ENCODE results near the gene THOC6. TPM values are rescaled to one million over a fixed set of nuclear protein-coding genes. Genes with fewer than 3 reads are reported as not detected.
"Not testable (repeated sequence)": the region's sequence is repeated elsewhere in the genome, so short reads cannot be mapped to it uniquely, and the experiment has no call there.

The THOC6 gene
- total RNA-seq, 2 donors from 2014 or later: 21.6 to 25.7 TPM

- DNase-seq (ENCODE audit: low spot score): no peak
- intact Hi-C loops (cut with DNase I): loop anchor here in 1 of 2 donors (5.0 to 10.0 kb wide), 2 partner anchors 54 to 102 kb away; partner anchors contain the start of gene ZNF205
Observed at GRCh38 chr16:3060339-3061127, 36.7 kb downstream of the THOC6 start.

- intact Hi-C loops (cut with DNase I): loop anchor here in 1 of 2 donors (5.0 to 10.0 kb wide), 2 partner anchors 52 to 100 kb away; partner anchors contain the start of gene ZNF205
- DNase-seq (ENCODE audit: low spot score): no peak
Observed at GRCh38 chr16:3062553-3062952, 38.7 kb downstream of the THOC6 start.

- intact Hi-C loops (cut with DNase I): loop anchor here in 1 of 2 donors (5.0 to 10.0 kb wide), 2 partner anchors 51 to 98 kb away; partner anchors contain the start of gene ZNF205
- DNase-seq (ENCODE audit: low spot score): no peak
Observed at GRCh38 chr16:3063625-3064386, 40.0 kb downstream of the THOC6 start.

- no peak for DNase-seq (ENCODE audit: low spot score)
- intact Hi-C loops (cut with DNase I): loop anchor here in 1 of 2 donors (5.0 to 10.0 kb wide), 2 partner anchors 50 to 292 kb away; partner anchors contain the start of genes OR2C1 and ZNF205
Observed at GRCh38 chr16:3065069-3065741, 41.4 kb downstream of the THOC6 start, which contains the start of gene IL32. Gene IL32 (plus strand): TSS chr16:3065640. CDS start chr16:3065812, 172 bp downstream.

DNA sequence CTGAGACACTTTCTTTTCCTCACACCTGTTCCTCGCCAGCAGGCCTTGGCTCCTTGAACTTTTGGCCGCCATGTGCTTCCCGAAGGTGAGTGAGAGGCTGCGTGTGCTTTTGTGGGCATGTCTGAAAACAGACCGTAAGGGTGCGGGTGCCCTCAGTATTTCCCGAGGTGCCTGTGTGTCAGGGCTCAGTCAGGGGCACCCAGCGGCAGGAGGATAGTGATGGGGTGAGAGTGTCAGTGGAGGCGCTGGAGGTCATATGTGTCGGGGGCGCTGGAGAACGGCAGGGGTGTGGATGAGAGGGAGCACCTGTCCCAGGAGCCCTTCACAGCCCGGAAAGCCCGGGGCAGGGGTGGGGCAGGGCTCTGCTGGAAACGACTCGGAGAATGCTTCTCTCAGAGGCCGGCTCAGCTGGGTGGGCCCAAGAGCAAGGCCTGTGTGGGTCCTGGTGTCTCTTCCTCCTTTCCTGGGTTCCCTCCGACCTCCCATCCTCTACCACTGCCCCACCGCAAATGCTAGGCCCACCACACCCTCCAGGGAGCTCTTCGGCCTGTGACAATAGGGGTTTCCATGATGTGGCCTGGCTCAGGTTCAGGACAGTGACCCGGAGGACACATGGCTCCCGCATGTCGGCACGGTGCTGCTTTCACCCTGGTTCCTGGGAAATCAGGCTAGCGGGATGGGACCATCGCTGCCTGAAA is 42.1 kb downstream of the THOC6 start:
- no peak for DNase-seq (ENCODE audit: low spot score)
- intact Hi-C loops (cut with DNase I): loop anchor here in 1 of 2 donors (5.0 to 10.0 kb wide), 2 partner anchors 49 to 291 kb away; partner anchors contain the start of genes OR2C1 and ZNF205

DNA sequence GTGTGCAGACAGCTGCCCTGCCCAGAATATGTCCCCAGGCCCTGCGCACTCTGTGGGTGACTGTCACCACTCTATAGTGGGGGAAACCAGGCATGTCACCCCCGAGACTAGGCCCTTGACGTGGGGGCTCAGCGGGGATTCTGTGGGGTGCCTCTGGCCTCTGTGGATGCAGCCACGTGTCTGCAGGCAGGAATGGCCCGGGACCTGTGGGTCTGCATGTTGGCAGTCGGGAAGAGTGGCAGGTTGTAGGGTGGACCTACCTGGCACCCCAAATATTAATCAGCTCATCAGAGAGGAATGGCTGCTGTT is 42.6 kb downstream of the THOC6 start:
- intact Hi-C loops (cut with DNase I): loop anchor here in 1 of 2 donors (5.0 to 10.0 kb wide), 2 partner anchors 48 to 291 kb away; partner anchors contain the start of genes OR2C1 and ZNF205

GRCh38 chr16:3068487-3068886 is 44.7 kb downstream of the THOC6 start:
- no peak for DNase-seq (ENCODE audit: low spot score)
- intact Hi-C loops (cut with DNase I): loop anchor here in 1 of 2 donors (5.0 to 10.0 kb wide), 2 partner anchors 46 to 289 kb away; partner anchors contain the start of genes OR2C1 and ZNF205

More for the DNA sequence above, 42.6 kb downstream of the THOC6 start:
- DNase-seq (ENCODE audit: low spot score): no peak

GRCh38 chr16:3069146-3069545 is 45.3 kb downstream of the THOC6 start:
- intact Hi-C loops (cut with DNase I): loop anchor here in 1 of 2 donors (5.0 to 10.0 kb wide), 2 partner anchors 46 to 288 kb away; partner anchors contain the start of genes OR2C1 and ZNF205
- not testable (repeated sequence) for DNase-seq (ENCODE audit: low spot score)

DNA sequence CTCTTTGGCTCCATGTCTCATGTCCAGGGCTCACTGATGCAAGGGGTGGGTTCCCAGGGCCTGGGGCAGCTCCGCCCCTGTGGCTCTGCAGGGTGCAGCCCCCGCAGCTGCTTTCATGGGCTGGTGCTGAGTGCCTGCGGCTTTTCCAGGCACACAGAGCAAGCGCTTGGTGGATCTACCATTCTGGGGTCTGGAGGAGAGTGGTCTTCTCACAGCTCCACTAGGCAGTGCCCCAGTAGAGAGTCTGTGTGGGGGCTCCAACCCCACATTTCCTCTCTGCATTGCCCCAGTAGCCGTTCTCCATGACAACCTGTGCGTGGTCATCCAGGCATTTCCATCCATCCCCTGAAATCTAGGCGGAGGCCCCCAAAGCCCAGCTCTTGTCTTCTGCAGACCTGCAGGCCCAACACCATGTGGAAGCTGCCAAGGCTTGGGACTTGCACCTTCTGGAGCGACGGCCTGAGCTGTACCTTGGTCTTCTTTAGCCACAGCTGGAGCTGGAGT is 46.8 kb downstream of the THOC6 start:
- intact Hi-C loops (cut with DNase I): no loop called here

DNA sequence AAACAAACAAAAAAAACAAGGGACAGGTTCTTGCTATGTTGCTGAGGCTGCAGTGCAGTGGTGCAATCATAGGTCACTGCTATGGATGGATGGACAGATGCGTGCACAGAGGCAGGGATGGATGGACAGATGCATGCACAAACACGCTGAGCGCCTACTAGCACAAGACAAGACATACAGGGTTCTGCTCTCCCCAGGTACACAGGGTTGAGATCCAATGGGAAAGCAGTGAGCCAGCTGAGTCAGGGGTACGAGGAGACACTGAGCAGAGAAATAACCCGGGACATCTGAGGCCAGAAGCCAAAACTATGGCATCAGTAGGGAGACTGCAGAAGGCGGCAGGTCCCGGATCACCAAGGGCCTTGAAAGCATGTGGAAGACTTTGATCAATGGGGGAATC is 47.8 kb downstream of the THOC6 start:
- intact Hi-C loops (cut with DNase I): no loop called here

More for the DNA sequence above, 46.8 kb downstream of the THOC6 start:
- DNase-seq (ENCODE audit: low spot score): no peak

GRCh38 chr16:3072148-3072547 is 48.3 kb downstream of the THOC6 start:
- intact Hi-C loops (cut with DNase I); DNase-seq (ENCODE audit: low spot score): not testable (repeated sequence)

More for the DNA sequence above, 47.8 kb downstream of the THOC6 start:
- DNase-seq (ENCODE audit: low spot score): no peak

GRCh38 chr16:3072576-3073263 is 48.9 kb downstream of the THOC6 start:
- DNase-seq (ENCODE audit: low spot score); intact Hi-C loops (cut with DNase I): not testable (repeated sequence)

GRCh38 chr16:3073448-3073847 is 49.6 kb downstream of the THOC6 start:
- DNase-seq (ENCODE audit: low spot score): no peak
- intact Hi-C loops (cut with DNase I): no loop called here

DNA sequence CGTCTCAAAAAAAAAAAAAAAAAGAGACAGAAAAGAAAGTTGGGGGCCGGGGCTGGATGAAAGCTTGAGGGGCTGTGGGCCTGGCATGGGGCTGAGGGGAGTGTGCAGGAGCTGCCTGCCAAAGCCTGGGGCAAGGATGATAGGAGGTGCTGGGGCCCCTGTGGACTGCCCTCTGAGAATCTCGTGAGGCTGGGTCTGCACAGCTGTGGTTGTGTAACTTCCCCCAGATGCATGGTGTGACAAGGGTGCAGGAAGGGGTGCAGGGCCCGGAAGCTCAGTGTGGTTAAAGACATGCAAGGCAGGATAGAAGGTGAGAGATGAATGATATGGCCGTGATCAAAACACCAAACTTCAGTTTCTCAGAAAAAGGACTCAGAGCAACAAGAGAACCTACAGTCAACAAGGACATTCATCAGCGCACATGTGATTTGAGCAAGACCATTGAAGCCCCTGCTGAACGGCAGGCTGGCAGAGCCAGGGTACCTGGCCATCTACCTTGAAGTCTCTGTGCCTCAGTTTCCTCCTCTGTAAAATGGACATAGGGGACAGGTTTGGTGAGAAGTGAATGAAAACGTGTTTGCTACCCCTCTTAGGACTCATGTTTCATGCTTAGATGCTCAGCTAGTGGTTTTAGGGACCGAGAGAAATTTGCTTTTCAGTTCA is 51.2 kb downstream of the THOC6 start:
- no peak for DNase-seq (ENCODE audit: low spot score)
- intact Hi-C loops (cut with DNase I): no loop called here

GRCh38 chr16:3075523-3075915 is 51.7 kb downstream of the THOC6 start:
- DNase-seq (ENCODE audit: low spot score): no peak
- intact Hi-C loops (cut with DNase I): no loop called here

GRCh38 chr16:3075946-3076345 is 52.1 kb downstream of the THOC6 start:
- DNase-seq (ENCODE audit: low spot score); intact Hi-C loops (cut with DNase I): not testable (repeated sequence)

DNA sequence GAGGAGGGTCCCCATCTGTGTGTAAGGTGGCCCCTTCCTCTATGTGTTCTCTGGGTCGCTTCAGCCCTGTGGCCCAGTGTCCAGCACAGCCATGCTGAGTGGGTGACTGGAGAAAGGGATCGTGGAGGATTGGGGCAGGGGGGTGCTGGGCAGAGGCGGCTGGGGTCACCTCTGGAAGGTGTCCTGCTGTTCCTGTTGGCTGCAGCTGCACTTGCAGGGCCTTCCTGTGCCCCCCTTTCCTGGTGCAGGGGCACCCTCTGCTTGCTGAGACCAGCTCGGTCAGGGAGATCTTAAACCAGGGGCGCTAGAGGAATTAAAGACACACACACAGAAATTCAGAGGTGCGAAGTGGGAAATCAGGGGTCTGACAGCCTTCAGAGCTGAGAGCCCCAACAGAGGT is 52.7 kb downstream of the THOC6 start:
- no peak for DNase-seq (ENCODE audit: low spot score)
- intact Hi-C loops (cut with DNase I): no loop called here
